GM18519 (cell line): ENCODE results near the gene UBE3C.
"Not testable (repeated sequence)": the region's sequence is repeated elsewhere in the genome, so short reads cannot be mapped to it uniquely, and the experiment has no call there.

ENCODE experiments used
- ATAC-seq: cut with Tn5 transposase; IDR thresholded peaks from one replicate; pipeline ENCODE4 v1.9.1; 2021; ENCODE audit warnings: mild to moderate bottlenecking, moderate library complexity; ENCODE audit not compliant: unreplicated experiment, low FRiP score

UBE3C gene

DNA sequence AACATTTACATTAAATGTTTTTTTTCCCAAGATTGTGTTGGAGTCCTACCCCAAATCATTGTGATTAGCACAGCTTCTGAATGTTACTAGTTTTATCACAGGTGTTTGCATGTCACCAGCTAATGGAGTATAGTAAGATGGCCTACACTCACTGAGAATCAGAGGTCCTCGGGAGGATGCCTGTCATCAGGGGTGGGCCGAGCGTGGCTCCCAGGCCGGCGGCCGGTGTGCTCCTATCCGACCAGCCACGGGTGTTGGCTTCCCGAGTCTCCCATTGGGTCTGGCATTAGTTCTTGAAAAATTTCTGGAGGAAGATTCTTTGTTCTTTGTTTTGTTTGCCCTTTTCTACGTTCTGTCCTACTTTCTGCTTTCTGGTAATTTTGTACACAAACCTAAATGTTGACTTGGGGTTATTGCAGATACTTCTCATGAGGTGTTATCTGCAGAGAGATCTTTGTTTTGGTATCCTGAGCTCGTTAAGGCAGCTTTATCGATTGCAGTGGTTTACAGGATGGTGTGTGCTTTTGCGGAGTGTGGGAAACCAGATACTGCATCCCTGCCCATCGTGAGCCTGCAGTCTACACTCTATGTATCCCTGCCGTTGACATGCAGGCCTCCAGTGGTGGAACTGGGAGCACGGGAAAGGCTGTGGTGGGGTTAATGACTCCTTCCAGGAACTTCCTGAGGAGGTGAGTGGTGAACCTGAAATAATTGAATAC is 130.8 kb downstream of the UBE3C start:
- ATAC-seq, result no peak

DNA sequence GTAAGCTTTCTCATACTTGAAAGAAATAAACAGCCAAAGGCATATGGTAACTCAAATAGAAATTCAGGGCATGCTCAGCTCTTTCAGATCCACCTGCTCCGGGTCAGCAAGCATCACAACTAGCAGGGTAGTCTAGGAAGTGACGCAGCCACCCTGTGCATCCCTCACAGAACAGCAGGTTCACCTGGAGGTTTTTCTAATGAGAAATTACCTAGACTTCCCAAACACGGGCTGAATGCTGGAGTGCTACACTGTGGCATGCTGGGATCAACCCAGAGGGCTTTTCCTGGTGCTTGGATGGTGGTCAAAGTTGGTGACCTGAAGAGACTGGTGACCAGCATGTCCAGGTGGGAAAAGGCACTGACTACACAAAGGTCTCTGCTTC is 131.3 kb downstream of the UBE3C start:
- ATAC-seq, result no peak

DNA sequence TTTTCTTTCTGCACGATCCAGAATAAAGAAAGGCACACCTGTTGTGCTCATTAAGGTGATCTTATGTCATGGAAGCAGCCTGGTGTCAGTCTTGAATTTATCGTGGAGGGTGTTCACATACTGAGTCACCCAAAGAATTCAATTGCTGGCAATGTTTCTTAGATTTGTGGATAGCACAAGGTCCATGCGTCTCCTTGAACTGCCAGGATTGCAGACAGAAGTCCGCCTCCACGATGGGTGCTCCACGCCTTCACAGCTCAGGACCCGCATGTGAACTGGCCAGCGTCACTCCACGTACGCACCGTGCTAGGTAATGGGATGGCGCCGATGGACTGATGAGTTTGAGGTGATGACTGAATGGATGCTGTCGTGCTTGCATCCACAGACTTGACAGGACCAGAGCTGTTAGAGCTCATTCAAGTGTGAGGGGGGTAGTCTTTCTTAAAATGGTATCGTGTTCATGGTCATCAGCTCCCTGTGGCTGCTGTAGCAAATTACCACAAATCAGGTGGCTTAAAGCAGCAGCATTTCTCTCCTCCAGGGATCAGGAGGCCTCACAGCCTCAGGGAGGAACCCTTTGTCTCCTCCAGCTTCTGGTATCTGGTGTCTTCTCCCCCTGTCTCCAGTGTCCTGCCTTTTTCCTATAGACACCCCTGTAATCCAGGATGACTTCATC is 132.7 kb downstream of the UBE3C start:
- ATAC-seq, result no peak

DNA sequence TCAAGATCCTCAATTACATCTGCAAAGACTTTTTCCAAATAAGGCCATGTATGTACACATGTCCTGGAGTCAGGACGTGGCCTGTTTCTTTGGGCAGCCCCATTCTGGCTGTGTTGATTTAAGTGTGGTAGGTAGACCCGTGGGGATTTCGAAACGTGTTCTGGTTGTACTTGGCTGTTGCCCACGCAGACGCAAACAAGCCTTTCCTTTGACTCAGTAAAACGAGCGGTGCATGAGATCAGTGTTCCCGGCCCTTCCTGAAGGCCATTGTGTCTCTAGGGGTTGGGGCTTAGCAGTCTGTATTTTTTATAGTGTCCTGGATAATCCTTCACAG is 133.2 kb downstream of the UBE3C start:
- no peak for ATAC-seq

DNA sequence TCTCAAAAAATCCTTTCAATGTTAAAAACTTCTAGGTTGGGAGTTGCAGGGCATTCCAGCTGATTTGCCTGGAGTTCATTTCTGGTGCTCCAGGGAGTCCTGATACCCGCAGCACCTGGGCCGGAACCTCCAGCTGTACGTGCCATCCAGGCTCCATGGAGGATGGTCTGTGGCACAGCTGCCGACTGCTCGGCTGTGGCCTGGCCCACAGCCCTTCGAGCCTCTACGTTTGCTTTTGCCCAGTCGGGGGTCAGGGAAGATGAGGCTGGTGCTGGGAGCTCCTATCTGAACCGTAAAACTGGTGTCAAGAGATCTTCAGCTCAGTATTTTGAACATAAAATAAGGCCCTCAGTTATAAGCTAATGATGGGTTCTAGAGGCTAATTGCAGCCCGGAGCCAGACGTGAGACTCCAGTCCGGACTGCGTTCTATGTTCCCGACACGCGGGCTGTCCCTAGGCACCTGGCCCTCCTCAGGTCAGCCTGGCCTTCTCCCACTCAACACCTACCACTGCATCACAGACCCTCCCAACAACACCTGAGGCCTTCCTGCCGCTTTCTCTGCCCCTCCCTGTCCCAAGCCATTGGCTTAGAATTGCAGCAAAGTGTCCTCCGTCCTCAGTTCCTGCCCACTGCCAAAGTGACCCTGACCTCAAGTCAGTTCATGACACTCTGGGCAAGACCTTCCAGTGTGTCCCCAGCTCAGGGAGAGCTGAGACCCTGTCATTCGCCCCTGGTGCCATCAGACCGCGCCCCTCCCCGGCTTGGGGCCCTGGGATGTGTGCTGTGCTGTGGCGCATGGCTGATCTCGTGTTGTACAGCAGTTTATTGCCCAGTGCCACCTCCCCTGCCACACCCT is 133.9 kb downstream of the UBE3C start:
- no peak for ATAC-seq

DNA sequence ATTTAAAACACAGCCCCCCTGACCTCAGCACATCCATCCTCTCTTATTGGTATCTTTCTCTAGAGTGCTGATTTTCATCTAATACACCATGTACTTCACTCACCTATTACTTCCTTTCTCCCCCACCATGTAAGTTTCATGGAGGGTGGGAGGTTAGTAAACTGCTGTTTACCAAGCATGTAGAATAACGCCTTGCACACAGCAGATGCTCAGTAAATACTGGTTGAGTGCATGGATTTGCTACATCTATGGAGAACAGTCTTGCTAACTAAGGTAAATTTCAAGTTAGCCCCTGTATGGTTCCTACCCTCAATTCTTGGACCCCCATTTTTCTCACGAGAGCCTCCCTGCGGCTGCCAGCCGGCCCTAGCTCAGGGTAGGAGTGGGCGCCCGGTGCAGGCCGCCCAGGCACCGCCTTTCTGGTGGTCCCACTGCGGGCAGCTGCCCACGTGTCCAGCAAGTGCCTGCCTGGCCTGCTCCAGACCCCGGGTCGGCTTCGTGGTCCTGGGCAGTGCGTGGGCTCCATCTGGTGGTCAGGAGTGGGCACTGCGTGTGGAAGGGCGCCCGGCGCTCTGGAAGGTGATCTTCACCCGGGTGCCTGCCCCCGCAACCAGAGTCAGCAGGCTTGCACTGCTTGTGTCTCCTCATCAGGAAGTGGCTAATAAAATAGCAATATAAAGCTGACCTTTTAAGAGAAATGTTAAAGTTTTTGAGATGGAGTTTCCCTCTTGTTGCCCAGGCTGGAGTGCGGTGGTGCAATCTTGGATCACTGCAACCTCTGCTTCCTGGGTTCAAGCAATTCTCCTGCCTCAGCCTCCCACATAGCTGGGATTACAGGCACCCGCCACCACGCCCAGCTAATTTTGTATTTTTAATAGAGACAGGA is 134.7 kb downstream of the UBE3C start:
- peak; percentile 53 for ATAC-seq

DNA sequence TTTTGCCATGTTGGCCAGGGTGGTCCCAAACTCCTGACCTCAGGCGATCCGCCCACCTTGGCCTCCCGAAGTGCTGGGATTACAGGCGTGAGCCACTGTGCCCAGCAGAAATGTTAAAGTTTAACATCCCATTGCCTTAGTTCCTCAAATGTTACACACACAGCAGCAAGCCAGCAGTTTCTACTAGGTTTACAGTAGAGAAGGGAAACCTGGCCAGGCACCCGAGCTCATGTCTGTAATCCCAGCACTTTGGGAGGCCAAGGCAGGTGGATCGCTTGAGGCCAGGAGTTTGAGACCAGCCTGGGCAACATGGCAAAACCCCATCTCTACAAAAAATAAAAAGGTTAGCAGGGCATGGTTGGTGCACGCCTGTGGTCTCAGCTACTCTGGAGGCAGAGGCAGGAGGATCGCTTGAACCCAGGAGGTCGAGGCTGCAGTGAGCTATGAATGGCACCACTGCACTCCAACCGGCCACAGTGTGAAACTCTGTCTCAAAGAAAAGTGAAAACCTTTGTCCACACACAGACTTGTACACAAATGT is 135.4 kb downstream of the UBE3C start:
- ATAC-seq, result not testable (repeated sequence)

GRCh38 chr7:157274991-157275427 is 136.3 kb downstream of the UBE3C start:
- no peak for ATAC-seq

DNA sequence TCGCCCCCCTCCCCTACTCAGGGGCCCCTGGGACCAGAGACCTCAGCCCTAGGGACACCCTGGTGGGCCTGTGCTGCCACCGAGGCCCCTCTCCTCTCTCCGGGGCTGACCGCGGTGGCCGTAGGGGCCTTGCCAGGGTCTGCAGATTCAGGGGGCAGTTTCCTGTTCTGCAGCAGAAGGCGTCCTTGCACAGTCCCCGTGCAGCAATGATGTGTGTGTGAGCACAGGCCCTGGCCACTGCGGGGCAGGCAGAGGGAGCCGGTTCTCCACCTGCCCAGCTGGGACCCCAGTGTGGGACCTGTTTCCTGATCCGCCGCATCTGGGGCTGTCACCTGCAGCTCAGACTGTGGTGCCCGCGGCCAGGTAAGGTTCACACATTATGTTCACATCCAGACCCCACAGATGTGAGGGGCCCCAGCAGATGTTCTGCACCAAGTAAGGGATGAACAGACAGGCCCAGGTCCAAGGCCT is 137.4 kb downstream of the UBE3C start:
- ATAC-seq, result no peak

DNA sequence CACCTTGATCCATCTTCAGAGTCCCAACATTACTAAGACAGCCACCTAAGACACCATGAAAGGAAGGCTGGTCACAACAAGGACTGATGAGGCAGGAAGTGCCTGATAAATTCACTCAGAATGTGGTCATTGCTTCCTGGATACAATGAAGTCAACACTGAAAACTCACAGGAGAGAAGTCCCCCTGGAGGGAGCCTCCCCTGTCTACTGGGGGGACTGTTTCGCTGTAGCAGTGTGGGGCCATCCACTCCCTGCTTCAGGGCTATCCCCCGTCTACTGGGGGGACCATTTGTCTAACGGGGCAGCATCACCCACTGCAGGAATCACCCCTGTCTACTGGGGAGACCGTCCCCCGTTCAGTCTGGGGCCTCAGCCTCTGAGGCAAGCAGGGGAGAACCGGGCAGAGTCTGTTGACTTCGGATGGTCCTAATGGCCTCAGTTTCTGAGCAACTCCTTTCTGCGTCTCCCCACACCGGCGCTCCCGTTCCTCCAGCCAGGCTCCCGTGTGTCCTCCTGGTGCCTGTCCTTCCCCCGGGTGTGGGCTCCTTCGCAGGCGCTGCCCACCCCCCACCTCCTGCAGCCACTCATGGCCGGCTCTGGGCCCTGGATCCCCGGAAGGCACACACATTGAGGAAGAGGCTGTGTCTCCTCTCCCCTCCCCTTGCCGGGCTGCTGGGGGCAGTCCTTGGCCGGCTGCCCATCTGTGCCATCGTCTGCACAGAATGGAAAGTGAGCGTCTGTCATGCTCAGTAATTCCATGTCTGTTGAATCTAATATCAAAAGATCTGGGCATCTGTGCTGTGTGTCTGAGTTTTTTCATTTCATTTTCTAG is 138.2 kb downstream of the UBE3C start:
- ATAC-seq, result no peak

- ATAC-seq, result not testable (repeated sequence)
Measured at GRCh38 chr7:157277568-157277967, 138.8 kb downstream of the UBE3C start.

GRCh38 chr7:157278167-157278790 is 139.6 kb downstream of the UBE3C start:
- ATAC-seq, result no peak

DNA sequence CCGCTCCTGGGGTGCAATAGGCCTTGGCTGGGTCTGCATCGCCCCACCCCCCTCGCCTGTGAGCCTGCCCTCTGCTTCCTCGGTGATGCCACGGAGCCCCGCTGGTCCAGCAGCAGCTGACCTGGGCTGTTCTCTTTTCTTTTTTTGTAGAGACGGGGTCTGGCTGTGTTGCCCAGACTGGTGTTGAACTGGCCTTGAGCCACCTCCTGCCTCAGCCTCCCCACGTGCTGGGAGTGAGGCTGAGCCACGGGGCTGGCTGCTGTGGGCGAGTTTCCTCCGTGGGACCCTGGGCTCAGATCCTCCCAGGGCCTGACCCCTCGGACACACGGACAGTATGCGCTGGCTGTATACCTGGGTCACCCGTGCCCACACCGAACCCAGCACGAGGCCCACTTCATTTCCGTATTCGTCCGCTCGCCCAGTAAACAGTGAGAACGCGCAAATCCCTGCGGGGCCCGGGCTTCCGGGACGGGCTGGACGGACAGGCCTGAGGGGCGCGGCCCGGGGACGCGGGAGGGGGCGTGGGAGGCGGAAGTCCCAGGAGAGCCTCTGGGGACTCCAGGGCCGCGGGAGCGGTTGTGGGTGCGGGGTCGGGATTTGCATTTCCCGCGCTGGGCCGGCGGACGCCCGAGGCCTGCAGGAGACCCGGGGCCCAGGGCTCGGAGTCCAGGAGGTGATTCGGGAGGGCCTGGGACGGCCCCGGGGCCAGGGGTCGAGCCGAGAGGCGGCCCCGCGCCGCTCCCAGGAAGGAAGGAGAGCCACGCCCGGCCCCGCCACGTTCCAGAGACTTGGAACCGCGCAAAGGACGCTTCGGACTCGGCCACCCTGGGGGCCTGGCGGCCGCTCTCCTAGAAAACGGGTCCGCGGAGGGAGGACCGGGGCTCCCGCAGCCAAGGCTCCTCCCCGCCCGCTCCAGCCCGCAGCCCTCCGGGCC is 140.3 kb downstream of the UBE3C start:
- no peak for ATAC-seq

- no peak for ATAC-seq
Measured at GRCh38 chr7:157279741-157280215, 141.1 kb downstream of the UBE3C start.

- ATAC-seq, result no peak
Measured at GRCh38 chr7:157280216-157280841, 141.6 kb downstream of the UBE3C start.

- ATAC-seq, result no peak
Measured at GRCh38 chr7:157281221-157281998, 142.7 kb downstream of the UBE3C start.
